HG02870 (cell line): ENCODE results near the gene PLXNA4.

ENCODE experiments used
- ATAC-seq: cut with Tn5 transposase; IDR thresholded peaks from one replicate; pipeline ENCODE4 v1.9.1; 2021; ENCODE audit warnings: mild to moderate bottlenecking, moderate library complexity; ENCODE audit not compliant: unreplicated experiment

The PLXNA4 gene

DNA sequence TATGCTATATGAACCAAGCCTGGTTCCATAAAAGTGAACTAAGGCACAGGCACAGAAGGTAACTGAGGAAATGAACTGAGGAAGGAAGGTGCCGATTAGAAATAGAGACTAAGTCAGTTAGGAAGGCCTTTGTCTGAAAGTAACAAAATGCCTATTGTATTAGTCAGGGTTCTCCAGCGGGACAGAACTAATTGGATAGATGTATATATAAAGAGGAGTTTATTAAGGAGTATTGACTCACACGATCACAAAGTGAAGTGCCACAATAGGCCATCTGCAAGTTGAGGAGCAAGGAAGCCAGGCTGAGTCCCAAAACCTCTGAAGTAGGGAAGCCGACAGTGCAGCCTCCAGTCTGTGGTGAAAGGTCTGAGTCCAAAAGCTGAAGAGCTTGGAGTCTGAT lies 13.9 kb upstream of the PLXNA4 start:
- ATAC-seq, result no peak

DNA sequence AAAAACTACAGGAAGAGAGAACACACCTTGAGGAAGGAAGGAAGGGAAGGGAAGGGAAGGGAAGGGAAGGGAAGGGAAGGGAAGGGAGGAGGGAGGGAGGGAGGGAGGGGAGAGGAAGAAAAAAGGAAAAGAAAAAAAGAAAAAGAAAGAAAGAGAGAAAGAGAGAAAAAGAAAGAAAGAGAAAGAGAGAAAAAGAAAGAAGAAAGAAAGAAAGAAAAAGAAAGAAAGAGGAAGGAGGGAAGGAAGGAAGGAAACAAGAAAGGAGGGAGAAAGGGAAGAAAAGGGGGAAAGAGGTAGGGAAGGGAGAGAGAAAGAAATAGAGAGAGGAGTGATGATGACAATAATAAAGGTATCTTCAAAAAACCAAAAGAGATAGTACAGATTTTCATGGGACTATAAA lies 12.3 kb upstream of the PLXNA4 start:
- no peak for ATAC-seq

DNA sequence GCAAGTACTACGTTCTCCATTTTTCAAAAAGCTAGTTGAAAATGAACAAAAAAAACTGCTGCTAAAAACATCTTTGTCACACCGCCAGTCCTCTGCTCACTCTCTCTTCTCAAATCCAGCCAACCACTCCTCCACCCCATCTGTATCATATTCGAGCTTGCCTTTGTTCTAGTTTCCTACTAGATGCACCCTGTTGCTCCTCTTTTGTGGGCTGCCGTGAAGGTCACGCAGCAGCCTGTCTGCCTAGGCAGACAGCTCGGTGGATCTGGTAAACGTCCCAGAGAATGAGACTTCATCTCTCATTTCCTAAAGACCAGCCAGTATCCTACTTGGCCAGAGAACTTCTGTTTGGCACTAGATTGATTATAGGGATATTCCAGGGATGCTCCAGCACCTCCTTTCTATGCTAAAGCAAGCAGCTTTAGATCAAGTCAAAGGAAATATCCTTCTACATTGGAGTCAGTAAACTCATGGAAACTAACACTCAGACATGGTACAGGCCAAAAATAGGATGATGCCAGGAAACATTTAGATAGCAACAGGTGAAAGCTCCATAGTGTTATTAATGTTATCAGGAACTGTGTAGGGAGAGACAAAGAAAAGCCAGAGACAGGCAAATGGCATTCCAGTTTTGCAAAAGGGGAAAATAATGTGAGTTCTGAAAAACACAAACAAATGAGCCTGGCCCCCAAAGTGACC lies 8.7 kb upstream of the PLXNA4 start:
- ATAC-seq, result no peak

DNA sequence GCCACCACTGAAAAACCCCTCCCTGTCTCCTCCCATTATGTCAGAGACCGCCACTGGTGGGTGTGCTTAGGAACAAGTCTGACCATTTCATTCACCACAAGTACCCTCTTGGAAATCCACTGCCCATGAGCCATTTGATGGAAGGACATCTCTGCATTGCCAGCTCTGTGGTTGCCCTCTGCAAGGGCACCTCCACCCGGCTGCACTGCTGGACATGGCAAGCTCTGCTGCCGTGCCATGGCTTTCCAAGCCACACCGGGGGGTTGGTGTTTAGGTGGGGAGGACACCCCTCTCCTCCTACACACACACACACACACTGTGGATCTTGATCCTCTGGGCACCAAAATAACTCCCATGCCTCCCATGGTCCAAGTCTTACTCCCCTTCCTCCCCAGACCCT lies 5.2 kb upstream of the PLXNA4 start:
- no peak for ATAC-seq

DNA sequence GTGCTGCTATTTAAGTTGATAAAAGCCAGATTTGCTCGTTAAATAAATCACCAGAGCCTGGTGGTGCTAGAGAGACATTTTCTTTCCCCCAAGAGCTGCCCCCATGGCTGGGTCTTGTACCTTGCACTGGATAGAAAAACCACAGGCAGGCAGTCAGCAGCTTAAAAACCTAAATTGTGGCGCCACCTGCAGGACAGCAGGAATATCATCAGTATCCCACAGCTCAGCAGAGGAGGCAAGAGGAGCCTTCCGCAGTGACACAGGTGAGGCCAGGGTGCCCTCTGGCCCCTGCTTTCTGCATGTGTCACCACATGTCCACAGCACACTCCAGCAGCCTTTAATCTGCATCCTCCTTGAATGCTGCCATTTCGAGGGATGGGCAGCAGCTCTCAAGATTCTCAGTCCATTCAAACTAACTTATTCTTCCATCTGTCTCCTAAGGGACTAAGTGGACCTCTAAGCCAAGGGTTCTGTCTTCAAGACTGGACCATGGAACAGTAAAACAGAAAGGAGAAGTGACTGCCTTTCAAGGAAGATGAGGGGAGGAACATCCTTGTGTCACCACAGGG lies 4.5 kb upstream of the PLXNA4 start:
- peak; percentile 68 for ATAC-seq

DNA sequence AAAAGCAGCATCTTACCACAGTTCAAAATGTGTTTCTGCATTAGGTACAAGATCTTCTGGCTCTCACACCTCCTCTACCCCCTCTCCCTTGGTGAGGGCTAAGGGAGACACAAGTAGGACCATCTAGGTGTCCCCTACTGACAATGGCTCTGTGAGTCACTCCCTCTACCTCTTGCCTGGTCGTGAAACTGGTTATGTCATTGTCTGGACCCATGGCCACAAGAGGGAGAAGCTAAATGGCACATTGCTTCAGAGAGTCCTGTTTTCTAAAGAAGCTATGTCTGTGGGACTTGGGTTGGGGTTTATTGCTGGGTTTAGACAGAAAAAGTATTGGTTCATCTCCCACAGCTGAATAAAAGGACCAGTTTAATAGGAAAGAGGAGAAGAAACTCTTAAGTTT lies 4.0 kb upstream of the PLXNA4 start:
- no peak for ATAC-seq

DNA sequence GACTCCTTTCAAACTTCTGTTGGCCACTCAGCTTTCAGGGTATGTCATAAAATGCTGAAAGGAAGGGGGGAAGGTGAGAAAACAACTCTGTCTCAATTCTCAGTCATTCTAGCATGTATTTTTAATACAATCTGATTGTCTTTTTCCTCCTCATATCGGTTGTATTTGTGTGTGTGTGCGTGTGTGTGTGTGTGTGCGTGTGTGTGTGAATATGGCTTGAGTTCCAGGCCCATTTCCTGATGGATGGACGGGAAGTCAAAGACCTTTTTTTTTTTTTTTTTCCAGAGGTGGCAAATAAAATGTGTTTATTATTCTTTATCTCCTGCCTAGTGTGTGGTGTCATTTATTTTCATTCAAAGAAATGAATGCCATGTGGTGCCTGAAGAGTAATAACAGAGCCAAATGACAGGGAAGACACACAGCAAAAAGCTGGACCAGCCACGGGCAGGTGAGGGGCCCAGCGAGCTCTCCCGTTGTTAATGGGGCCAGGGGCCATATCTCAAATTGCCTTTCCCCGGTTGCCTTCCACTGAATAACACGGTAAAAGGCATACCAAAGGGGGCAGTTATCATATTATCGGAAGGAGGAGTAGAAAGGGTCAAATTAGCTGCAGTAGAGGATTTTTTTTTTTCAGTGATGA lies 3.1 kb upstream of the PLXNA4 start:
- no peak for ATAC-seq

DNA sequence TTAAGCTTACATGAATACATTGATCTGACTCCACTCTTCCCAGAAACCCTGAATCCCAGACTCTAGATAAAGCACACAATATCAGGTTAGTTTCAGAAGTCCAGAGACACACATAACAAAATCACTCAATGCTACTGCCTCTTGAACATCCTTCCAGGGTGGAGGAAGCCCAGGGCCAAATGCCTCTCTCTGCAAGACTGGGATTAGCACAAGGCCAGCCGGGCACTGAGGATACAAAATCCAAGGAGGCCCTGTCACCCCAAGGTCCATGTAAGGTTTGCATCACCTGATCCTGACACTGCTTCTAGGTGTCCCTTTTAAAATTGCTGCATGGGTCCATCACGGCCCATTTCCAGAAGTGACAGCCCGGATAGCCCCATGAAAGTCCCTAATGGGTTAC lies 2.6 kb upstream of the PLXNA4 start:
- no peak for ATAC-seq

DNA sequence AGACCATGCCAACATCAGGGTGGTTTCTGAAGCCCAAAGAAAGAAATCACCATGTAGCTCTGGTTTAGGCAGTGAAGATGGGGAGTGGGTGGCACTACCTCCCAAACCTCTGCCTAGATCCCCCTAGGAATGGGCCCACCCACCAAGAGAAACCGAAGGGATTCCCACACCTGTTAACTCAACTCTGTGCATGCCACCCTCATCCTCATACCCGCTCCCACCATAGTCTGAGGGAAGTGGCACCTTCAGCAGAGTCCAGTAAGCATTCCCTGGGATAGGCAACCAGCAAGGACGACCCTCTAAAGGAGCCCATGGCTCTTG lies 1.7 kb upstream of the PLXNA4 start:
- no peak for ATAC-seq

DNA sequence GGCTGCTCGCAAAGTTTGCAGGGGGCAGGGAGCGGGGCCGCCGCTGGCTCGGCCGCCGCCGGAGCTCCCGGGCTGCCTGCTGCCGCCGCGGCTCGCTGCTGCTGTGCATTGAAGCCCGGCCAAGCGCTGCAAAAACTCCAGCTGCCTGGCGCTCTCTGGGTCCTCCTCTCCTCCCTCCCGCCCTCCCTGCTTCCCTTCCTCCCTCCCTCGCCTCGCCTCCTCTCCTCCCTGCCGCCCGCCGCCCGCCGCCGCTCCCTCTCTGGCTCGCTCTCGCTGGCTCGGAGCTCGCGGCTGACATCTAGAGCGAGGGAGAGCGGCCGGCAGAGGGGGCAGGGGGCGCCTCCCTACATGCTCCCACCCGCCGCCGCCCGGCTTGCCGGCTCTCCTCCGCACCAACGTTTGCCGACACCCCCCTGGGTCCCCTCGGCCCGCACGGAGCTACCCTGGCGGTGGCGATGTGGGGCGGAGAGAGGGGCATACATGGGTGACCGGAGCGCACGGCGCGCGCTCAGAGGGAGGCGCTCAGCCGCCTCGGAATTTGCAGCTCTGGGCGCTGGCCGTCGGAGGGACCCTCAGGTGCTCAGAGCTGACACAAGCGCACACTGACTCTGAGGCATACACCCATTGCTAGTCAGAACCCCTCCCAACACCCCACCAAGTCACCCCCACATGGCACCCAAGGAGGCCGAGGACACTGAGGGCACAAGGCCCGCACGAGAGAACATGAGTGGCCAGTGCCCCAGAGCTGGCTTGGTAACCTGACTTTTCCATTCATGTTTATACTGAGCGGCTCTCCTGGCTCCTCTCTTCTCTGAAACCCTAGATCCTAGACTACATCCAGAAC lies 1.2 kb upstream of the PLXNA4 start:
- ATAC-seq, result no peak

DNA sequence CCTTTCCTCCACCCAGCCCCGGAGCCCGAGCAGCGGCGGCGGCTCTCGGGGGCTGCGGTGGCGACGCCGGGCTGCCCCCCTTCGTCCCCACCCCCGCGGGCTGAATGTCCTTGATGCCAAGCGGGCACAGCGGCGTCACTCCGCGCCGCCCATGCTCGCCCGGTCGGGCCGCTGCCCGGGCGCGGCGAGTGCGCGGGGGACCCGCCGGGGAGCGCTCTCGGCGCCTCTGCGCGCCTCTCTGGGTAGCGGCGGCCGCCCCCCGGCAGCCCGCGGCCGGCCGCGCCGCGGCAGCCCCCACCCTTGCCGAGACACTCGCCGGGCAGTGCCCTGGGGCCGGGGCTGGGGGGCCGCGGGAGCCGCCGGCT lies 433 bp upstream of the PLXNA4 start:
- no peak for ATAC-seq

DNA sequence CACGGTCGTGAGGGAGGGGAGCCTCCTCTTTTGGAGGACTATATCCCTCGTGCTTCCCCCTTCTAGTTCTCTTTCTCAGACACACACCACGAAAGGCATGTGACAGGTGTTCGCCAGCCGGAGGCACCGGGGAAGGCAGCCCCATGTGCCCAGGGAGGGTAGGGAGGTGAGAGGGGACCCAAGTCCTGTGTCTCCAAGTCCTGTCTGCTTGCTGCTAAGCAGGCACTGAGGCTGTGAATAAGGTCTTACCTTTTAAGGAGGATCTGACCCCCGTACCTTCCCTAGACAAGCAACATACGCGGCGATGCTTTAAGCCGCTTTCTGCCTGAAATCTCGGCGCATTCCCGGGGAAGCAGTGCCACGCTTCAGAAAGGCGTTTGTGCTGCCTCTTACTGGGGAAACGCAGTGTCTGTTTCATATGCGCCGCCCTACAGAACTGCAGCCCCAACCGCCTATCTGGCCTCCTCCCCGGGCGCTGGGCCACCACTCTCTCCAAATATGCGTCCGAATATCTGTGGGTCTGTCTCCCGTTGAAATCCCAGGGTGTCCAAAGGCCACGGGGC lies 770 bp downstream of the PLXNA4 start:
- ATAC-seq, result no peak

DNA sequence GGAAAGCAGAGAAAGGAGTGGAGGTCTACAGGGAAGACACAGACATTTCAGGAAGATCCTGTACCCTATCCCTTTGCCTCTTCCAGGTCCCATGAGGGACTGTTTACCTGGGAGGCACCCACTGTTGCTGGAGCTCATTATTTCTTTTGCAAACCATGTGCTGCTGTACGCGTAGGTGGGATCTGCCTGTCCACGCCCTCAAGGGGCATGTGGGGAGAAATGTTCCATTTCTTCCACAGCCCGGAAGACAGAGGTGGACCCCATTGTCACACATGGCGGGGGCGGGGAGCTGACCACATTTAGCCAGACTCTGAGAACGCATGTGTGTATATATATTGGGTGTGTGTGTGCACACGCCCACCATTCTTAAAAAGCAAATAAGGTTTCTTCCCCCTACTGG lies 2.0 kb downstream of the PLXNA4 start:
- ATAC-seq, result no peak

DNA sequence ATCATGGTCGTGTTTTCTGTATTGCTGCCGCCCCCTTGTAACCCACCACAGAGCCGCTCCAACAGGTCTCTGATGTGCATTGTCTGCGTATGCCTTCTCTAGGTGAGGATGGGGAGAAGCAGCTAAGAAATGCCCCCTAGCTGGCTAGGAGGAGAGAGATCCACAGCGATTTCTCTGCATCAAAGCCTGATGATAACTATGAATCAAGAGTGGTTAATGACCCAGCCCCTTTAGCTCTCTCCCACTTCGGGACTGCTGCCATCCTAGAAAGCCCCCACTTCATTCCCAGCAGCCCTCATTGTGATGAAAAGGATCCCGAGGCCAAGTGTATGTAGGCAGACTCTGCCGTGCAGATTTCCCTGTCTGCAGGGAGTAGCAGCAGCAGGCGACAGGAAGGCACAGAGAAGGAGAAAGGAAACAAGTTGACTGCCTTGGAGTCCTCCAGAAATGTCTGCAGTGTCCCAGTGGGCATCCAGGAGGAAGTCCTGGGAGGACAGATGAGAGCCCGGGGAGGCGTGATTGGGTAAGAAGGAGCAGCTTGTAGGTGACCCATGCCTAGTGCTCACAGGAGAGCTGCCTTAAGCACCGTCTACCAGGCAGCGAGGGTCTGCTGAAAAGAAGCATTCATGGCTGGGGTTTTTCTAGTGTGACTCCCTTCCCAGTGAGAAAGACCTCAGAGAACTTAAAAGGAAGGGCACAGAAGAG lies 2.9 kb downstream of the PLXNA4 start:
- no peak for ATAC-seq

DNA sequence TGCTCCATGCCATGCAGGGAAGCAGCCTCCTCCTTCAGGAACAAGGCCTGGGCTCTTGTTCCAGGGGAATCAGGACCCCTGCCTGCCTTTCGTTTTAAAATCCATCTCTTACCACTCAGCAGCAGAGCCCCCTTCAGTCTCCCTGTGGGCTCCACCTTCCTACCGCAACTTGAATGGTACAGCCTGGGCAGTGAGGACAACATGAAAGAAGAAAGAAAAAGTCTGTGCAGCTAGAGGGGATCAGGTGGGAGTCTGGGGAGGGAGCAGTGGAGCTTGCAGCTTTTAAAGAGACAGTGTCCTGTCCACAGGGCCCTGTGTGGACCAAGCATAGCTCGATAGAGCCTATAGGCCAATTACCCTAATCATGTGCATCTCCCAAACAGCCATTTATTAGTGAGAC lies 3.7 kb downstream of the PLXNA4 start:
- no peak for ATAC-seq

DNA sequence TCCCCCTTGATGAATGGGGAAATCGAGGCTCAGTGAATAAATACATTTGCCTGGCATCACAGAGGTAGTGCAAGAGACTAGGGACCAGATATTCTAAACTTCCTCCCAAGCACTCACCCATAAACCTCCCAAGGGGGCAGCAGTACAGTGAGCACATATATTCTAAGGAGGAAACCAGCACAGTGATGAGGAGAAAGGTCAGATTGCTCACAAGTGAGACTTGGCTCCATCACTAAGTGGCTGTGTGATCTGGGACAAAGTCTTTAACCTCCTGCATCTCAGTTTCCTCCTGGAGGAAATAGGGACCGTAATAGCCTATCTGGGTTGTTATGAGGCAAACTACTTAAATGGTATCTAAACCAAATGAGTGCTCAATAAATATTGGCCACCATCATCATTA lies 4.3 kb downstream of the PLXNA4 start:
- ATAC-seq, result no peak

DNA sequence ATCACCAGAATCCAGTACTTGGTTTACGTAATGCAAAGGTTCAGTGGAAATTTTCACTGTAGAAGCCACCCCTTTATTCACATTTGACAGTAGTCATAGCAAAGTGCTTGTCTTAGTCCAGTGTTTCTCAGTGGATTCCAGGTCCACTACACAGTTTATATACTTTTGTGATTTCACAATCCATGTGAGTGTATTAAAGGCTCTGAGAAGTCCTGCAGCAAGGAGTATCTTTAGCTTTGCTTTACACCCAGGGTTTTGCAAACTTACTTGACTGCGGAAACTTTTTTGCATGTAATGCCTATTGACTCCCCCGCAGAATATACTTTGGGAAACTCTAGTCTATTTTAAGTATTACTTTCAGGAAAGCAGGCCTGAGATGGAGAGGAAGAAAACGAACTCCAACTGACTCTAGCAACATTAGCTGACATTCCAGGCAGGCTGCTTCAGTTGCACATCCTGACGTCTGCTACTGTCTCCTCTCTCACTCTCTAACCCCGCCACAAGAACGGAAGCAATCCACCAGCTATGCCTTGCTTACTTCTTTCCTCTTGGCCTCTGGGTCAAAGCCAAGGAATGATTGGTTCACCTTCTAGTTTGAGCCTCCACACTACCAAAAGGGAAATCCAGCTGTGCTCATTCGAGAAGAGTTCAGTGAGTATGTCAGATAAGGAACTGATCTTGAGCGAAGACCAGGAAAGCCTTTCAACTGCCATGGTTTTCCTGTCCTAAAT lies 6.2 kb downstream of the PLXNA4 start:
- ATAC-seq, result no peak

DNA sequence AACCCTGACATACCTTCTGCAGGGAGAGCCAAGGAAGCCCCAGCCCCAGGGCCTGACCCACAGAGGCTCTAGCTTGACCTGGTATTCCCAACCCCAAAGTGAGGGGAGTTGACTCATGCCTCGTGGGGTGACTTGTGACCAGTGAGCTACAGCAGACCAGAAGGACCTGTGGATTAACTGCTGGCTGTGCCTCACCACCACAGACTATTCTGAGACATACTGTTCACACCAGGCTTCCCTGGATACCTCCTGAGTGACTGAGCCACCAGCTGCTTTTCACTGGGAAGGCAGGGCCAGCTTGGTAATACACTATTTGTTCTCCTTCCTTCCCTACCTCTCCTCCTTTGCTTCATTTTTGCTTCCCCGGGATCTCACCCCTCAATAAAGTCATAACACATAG lies 7.3 kb downstream of the PLXNA4 start:
- ATAC-seq, result no peak

DNA sequence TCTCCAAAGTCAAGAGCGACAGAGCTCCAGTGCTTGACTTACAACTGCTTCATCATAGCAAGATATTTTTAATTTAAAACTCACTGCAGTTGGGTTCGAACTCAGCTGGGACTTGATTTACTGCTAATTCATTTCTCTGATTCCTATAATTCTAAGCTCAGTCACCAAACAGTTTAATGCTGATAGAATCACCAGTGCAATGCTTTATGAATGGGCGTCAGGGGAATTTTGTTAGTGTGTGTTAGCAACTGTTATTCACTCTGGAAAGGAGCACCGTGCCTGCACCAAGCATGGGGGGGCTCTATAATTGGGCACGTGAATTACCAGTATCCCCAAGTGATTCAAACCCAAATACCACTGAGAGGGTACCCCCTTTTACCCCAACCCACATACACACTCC lies 10.4 kb downstream of the PLXNA4 start:
- ATAC-seq, result no peak

DNA sequence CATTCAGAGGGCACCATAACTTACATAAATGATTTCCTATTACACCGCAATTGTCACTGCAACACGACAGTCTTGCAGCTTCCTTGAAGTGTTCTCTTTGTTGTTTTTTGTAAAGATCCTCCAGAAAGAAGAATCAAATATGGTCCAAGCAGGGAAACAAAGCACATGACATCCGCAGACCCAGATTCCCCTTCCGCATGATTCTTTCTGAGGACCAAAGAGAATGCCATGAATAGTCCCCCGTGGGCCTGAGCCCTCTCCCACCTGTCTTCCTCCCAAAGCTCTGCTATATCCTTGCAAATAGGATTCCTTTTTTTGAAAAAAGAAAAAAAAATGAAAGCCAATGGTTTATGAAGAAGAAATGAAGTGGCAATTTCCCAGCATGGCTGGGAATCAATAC lies 10.8 kb downstream of the PLXNA4 start:
- no peak for ATAC-seq
